ENCODE measurements around the gene SPINK7.

GRCh38 chr5:148353634-148354033 lies 41.4 kb downstream of the SPINK7 start:
- no peak for TF ChIP-seq EZH2 (IDR thresholded peaks at IDR 0.05; ENCODE audit: borderline replicate concordance, insufficient read depth, low read depth, low read length, poor library complexity, severe bottlenecking)
- TF ChIP-seq, protein P1, sequence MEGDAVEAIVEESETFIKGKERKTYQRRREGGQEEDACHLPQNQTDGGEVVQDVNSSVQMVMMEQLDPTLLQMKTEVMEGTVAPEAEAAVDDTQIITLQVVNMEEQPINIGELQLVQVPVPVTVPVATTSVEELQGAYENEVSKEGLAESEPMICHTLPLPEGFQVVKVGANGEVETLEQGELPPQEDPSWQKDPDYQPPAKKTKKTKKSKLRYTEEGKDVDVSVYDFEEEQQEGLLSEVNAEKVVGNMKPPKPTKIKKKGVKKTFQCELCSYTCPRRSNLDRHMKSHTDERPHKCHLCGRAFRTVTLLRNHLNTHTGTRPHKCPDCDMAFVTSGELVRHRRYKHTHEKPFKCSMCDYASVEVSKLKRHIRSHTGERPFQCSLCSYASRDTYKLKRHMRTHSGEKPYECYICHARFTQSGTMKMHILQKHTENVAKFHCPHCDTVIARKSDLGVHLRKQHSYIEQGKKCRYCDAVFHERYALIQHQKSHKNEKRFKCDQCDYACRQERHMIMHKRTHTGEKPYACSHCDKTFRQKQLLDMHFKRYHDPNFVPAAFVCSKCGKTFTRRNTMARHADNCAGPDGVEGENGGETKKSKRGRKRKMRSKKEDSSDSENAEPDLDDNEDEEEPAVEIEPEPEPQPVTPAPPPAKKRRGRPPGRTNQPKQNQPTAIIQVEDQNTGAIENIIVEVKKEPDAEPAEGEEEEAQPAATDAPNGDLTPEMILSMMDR (IDR thresholded peaks at IDR 0.05) = no peak
